Bronchial epithelial cell (primary cell): ENCODE measurements around the gene PODXL2. TPM values are rescaled to one million over a fixed set of nuclear protein-coding genes. Genes with fewer than 3 reads are reported as not detected.
"Not testable (repeated sequence)": the region's sequence is repeated elsewhere in the genome, so short reads cannot be mapped to it uniquely, and the experiment has no call there.

Experiments used
- DNase-seq: peaks from one replicate; pipeline ENCODE4 v3.0.0-alpha.2; 2010; ENCODE audit warnings: low read depth
- FAIRE-seq: peaks from 2 replicates; lab custom pipeline; 2011; peaks lifted over from hg19 to GRCh38; lab: Jason Lieb, UNC
- H3K27me3 ChIP-seq: 2 replicates; pipeline ENCODE4 v1.5.1; 2011; ENCODE audit warnings: low read length; ENCODE audit not compliant: control insufficient read depth, insufficient read depth
- H3K36me3 ChIP-seq: 2 replicates; pipeline ENCODE4 v1.5.1; 2011; ENCODE audit warnings: low read length; ENCODE audit not compliant: control insufficient read depth, insufficient read depth
- H3K4me3 ChIP-seq: 2 replicates; pipeline ENCODE4 v1.5.1; 2011; ENCODE audit warnings: mild to moderate bottlenecking, low read depth, low read length, control low read depth
- CTCF ChIP-seq: IDR thresholded peaks from 2 replicates; pipeline ENCODE4 v1.5.1; 2011; ENCODE audit warnings: mild to moderate bottlenecking, moderate library complexity, low read length, control low read depth, inconsistent platforms; ENCODE audit not compliant: insufficient read depth, severe bottlenecking
- total RNA-seq: library from RNA; depleted of rRNA; stranded (reverse); fragments of >200 nt; gene quantifications from 2 replicates; pipeline ENCODE4 v1.2.1, GENCODE V29; 2014

PODXL2 gene
- total RNA-seq, 1 donor from 2014 or later, result 3.4 TPM

DNA sequence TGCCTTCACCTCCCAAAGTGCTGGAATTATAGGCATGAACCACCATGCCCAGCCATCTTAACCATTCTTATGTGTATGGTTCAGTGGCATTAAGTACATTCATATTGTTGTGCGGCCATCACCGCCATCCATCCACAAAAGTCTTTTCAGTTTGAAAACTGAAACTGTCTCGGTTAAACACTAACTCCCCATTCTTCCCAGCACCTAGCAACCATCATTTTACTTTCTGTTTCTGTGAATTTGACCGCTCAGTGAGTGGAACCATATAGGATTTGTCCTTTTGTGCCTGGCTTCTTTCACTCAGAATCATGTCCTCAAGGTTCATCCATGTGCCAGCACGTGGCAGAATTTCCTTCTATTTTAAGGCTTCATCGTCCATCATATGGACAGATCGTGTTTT, 24.9 kb upstream of the PODXL2 start:
- TF ChIP-seq CTCF, result no peak
- Histone ChIP-seq H3K36me3 (peaks cover 11% of the 10 kb centered on the region), H3K4me3 (no peak overlapping the region), H3K27me3 (no peaks in the 10 kb centered on the region)
- FAIRE-seq (no peak), DNase-seq (no peak)

GRCh38 chr3:127604546-127605165, 24.3 kb upstream of the PODXL2 start:
- DNase-seq (no peak), FAIRE-seq (no peak)
- no peak for TF ChIP-seq CTCF
- Histone ChIP-seq H3K4me3 (no peak overlapping the region), H3K36me3 (peaks cover 11% of the 10 kb centered on the region), H3K27me3 (no peaks in the 10 kb centered on the region)

- H3K27me3 ChIP-seq, FAIRE-seq, H3K4me3 ChIP-seq, DNase-seq: not testable (repeated sequence)
- peaks cover 11% of the 10 kb centered on the region for H3K36me3 ChIP-seq
Observed at GRCh38 chr3:127605547-127605946, 23.4 kb upstream of the PODXL2 start.

DNA sequence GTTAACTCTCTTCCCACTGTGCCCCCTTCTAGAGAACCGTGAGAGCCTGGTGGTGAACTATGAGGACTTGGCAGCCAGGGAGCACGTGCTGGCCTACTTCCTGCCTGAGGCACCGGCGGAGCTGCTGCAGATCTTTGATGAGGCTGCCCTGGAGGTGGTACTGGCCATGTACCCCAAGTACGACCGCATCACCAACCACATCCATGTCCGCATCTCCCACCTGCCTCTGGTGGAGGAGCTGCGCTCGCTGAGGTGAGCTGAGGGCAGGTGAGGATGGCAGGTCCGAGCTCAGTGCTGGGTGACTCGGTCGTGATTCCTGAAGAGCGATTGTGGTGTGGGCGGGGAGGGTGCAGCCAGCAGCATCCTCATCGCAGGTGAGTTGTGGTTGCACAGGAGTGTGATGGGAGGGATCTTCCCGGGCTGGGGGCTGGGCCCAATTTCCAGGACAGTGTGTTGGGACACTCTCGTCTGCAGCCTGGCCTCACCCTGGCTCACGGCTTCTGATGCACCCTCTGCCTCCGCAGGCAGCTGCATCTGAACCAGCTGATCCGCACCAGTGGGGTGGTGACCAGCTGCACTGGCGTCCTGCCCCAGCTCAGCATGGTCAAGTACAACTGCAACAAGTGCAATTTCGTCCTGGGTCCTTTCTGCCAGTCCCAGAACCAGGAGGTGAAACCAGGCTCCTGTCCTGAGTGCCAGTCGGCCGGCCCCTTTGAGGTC, 22.7 kb upstream of the PODXL2 start:
- no peaks in the 10 kb centered on the region for H3K27me3 ChIP-seq
- DNase-seq (no peak), FAIRE-seq (no peak)
- peaks cover 11% of the 10 kb centered on the region for H3K36me3 ChIP-seq
- no peak overlapping the region for H3K4me3 ChIP-seq
- TF ChIP-seq CTCF, result no peak

- Histone ChIP-seq H3K4me3 (no peak overlapping the region), H3K27me3 (no peaks in the 10 kb centered on the region), H3K36me3 (peaks cover 11% of the 10 kb centered on the region)
- peak; percentile 80 for FAIRE-seq
- no peak for TF ChIP-seq CTCF
- DNase-seq, result no peak
Observed at GRCh38 chr3:127606981-127607595, 21.9 kb upstream of the PODXL2 start.

DNA sequence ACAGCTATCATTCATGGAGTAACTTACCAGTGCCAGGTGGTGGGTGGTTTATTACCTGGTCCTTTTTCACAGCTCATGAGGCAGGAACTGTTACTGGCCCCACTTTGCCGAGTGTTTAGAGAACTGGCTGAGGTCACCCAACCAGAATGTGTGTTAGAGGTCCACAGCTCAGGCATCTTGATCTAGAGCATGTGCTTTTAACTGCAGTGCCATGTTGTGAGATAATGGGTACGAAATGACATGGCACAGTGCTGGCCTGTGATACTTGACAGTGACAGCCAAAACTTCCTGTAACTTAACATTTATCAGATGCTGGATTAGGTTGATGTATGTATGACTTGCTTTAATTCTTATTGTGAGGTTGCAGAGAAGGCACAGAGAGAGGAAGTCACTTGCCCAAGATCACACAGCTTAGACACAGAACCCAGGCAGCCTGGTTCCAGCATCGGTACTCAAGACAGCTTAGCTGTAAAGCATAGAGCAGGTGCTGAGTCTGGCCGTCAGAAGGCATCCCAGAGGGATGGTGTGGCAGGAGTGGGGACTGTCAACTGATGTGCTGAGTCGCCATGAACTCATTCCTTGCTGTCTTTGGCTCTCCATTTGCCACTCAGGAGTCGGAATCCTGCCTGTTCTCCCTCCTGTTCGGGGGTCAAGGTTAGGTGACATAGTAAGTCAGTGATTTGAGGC, 21.2 kb upstream of the PODXL2 start:
- Histone ChIP-seq H3K4me3 (no peak overlapping the region), H3K36me3 (peaks cover 11% of the 10 kb centered on the region), H3K27me3 (no peaks in the 10 kb centered on the region)
- TF ChIP-seq CTCF, result no peak
- FAIRE-seq, result peak; percentile 89
- no peak for DNase-seq
